Measurements from ENCODE around the gene SLC49A3. TPM values are rescaled to one million over a fixed set of nuclear protein-coding genes. Genes with fewer than 3 reads are reported as not detected.

The SLC49A3 gene
- total RNA-seq, 1 experiment from 2014 or later = 6.9 TPM

DNA sequence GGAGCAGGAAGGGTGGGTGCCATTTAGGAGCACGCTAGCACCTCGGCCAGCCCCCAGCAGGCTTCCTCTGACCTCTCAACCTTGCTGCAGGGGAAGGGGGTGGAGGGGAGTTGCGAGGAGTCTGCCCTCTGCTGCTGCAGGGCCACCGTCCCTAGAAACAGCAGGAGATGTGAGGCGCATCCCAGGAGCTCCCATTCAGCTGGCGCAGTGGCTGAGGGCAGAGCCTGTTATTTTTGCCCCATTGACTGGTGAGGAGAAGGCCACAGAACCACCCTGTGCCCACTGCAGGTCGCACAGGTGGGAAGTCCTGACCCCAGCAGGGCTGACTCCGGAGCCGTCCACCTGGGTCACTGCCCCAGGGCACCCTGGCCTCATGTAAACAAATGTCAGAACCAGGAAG, 55.5 kb downstream of the SLC49A3 start:
- Mint-ChIP-seq H3K4me1 (0 out of 4 replicates have a peak, but pooled peaks cover 0 to 3% of the 10 kb centered on the region in 2 experiments), H3K27ac (no peak overlapping the region), H3K9me3 (peaks cover 17 to 21% of the 10 kb centered on the region in 2 experiments)

More for the DNA sequence above, 55.5 kb downstream of the SLC49A3 start:
- no peak overlapping the region for H3K18ac ChIP-seq (ENCODE audit: insufficient read length, low read depth, low read length)
- no peak overlapping the region for H2BK120ac ChIP-seq (ENCODE audit: low read depth, low read length, poor library complexity, severe bottlenecking)
- no peaks in the 10 kb centered on the region for H3K79me1 ChIP-seq (ENCODE audit: insufficient read depth, low read depth, low read length, poor library complexity, severe bottlenecking)
- H2AK5ac ChIP-seq (ENCODE audit: insufficient read length, low read length) = no peak overlapping the region
- no peak overlapping the region for H4K91ac ChIP-seq (ENCODE audit: insufficient read length, low read depth, low read length)
- H4K5ac ChIP-seq (ENCODE audit: insufficient read length, low read depth, low read length) = no peak overlapping the region
- H4K20me1 ChIP-seq (ENCODE audit: control insufficient read depth, insufficient read depth, insufficient read length) = no peaks in the 10 kb centered on the region
- no peaks in the 10 kb centered on the region for H3K27me3 ChIP-seq (ENCODE audit: insufficient read depth, low read length)
- no peak overlapping the region for H2BK12ac ChIP-seq (ENCODE audit: insufficient read length, low read depth, low read length)
- H3K56ac ChIP-seq (ENCODE audit: insufficient read length, low read depth, low read length) = no peak overlapping the region
- H3T11ph ChIP-seq (ENCODE audit: low read length) = no peak overlapping the region
- no peak overlapping the region for H3K4me3 Mint-ChIP-seq
- no peak overlapping the region for H3K27ac ChIP-seq (ENCODE audit: insufficient read length, low read depth, low read length)
- no peak overlapping the region for H2BK20ac ChIP-seq (ENCODE audit: low read depth, low read length, poor library complexity, severe bottlenecking)
- no peak overlapping the region for H2AFZ ChIP-seq (ENCODE audit: low read length)
- no peaks in the 10 kb centered on the region for H3K4me1 ChIP-seq (ENCODE audit: insufficient read depth, low read length)
- no peaks in the 10 kb centered on the region for H3K9me3 ChIP-seq (ENCODE audit: control insufficient read depth, low read depth, low read length)
- peaks cover 0 to 15% (median 13%) of the 10 kb centered on the region in 3 experiments; a peak in 5 of 7 replicates for H3K36me3 Mint-ChIP-seq (ENCODE audit: insufficient read depth in 1 of 3, low read depth in 3 of 3)
- TF ChIP-seq, protein P1, sequence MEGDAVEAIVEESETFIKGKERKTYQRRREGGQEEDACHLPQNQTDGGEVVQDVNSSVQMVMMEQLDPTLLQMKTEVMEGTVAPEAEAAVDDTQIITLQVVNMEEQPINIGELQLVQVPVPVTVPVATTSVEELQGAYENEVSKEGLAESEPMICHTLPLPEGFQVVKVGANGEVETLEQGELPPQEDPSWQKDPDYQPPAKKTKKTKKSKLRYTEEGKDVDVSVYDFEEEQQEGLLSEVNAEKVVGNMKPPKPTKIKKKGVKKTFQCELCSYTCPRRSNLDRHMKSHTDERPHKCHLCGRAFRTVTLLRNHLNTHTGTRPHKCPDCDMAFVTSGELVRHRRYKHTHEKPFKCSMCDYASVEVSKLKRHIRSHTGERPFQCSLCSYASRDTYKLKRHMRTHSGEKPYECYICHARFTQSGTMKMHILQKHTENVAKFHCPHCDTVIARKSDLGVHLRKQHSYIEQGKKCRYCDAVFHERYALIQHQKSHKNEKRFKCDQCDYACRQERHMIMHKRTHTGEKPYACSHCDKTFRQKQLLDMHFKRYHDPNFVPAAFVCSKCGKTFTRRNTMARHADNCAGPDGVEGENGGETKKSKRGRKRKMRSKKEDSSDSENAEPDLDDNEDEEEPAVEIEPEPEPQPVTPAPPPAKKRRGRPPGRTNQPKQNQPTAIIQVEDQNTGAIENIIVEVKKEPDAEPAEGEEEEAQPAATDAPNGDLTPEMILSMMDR (conservative IDR thresholded peaks at IDR 0.05) = no peak
- no peak overlapping the region for H4K8ac ChIP-seq (replicated peaks; ENCODE audit: insufficient read length, low read depth, low read length)
- H3K23me2 ChIP-seq (ENCODE audit: insufficient read length, low read depth, low read length, poor library complexity, severe bottlenecking) = no peaks in the 10 kb centered on the region
- peaks cover 18% of the 10 kb centered on the region for H3K27me3 Mint-ChIP-seq (ENCODE audit: low read depth)
- H2BK15ac ChIP-seq (ENCODE audit: low read depth, low read length) = no peak overlapping the region
- no CpG with 5 or more reads among the region's 9 CpGs for WGBS (ENCODE audit: extremely low coverage, insufficient read length, low lambda C conversion rate)
- no peak overlapping the region for H3K4ac ChIP-seq (ENCODE audit: low read depth, low read length)
- H2BK5ac ChIP-seq (ENCODE audit: insufficient read length, low read length) = no peak overlapping the region
- no peak overlapping the region for H3K4me2 ChIP-seq (ENCODE audit: insufficient read depth, insufficient read length, low read length)
- H3K23ac ChIP-seq (ENCODE audit: insufficient read length, low read depth, low read length) = no peak overlapping the region
- no peaks in the 10 kb centered on the region for H3K79me2 ChIP-seq (ENCODE audit: insufficient read depth, low read length)
- no peak overlapping the region; the same call in 1 of the 2 replicates for H3K14ac ChIP-seq (ENCODE audit: insufficient read depth, low read length)
- no peak overlapping the region for H3K9ac ChIP-seq (ENCODE audit: extremely low read depth, insufficient read length, low read length)
- DNase-seq = peak; percentile 24
